T1000 (cell line): ENCODE measurements around the gene ACSL6.

Source experiments
- DNase-seq: peaks from one replicate; lab custom pipeline; 2025; ENCODE audit warnings: mixed read lengths; lab: John Stamatoyannopoulos, UW

The ACSL6 gene

DNA sequence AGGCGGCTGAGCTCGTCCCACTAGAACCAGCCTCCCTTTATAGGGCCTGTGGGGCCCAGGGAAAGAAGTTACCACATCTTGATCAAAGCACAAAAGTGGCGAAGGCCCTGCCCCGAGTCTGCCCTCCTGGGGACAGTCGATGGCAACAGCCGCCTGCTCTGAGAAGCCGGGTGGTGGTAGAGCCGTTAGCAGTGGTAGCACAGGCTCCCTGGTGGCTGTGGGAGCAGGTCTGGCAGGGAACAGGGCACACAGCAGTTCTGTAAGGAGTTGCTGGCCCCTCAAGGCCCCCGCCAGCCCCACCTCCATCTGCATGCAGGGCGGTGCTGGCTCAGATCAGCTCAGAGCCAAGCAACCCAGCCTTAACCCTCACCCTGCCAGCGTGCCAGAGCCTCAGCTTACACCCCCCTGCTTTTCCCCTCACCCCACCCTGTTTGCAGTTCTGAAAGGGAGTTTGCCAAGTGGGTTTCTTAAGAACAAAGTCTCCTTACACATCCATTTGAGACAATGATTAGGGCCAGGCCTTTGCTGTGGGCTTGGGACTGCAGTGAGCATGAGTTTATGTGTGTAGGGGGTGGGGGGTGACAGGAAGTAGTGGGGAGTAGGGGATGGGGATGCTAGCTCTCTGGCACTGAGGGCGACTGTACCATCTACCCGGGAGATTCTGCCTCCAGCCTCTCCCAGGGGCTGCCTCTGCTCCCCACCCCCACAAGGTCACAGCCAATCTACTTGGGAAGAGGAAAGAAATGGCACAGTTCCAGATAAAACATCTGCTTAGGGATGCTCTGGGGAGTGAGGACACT is 11.8 kb downstream of the ACSL6 start:
- DNase-seq = no peak

DNA sequence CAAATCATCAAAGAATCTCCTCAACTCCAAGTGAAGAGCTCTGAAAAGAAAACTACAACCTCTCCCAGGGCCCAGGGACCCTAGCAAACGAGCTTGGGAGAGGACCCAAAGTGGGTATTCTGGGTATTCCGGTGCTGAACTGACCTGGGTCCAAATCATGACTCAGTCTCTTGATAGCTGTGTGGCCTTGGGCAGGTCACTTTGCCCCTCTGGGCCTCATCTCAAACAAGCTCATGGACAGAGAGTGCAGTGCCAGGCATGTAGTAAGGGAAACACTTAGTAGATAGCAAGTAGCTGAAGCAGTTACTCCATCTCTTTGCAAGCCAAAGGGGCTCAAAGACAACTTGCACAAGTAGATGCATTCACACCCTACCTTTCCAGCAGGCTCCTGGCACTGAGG is 12.4 kb downstream of the ACSL6 start:
- no peak for DNase-seq

DNA sequence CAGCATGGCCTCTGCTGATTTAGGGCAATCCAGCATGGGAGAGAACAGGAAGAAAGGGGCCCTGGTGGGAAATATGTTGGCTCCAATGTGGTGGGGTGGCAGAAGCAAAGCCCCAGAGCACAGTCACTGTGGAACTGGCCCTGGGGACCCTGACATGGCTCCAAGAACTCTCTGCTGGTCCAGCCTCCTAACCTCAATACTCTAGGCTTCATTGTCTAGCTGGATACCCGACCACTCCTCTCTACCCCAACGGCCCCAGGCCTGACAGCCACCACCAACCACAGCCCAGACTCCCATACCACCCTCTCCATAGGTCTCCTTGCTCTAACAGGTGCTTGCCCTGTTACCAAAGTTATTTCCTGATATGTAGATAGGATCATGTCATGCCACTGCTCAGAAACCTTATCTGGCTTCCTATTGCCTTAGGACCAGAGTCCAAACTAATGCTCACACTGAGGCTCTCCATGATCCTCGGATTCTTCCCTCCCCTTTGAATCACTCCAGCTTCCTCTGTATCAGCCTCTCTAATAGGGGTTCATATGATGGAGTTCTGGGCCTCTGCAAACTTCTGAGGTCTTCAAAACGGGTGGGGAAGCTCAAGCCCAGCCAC is 12.9 kb downstream of the ACSL6 start:
- DNase-seq = no peak

DNA sequence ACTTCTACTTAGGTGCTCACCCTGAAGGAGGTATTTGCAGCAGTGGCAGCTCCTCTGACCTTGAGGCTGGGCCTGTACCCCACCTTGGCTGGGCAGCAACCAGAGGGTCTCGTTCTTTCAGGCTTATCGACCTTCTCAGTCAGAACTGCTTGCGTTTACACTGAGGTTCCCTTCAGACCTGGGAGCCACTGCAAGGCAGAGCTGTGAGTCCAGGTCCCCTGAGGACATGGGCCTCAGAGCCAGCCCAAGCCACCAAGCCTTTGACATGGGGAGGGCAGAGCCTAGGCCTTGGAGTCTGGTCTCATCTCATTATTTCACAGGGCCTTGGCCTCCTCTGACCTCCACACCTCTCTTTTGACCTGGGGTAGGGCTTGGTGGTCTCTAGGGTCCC is 13.7 kb downstream of the ACSL6 start:
- no peak for DNase-seq

DNA sequence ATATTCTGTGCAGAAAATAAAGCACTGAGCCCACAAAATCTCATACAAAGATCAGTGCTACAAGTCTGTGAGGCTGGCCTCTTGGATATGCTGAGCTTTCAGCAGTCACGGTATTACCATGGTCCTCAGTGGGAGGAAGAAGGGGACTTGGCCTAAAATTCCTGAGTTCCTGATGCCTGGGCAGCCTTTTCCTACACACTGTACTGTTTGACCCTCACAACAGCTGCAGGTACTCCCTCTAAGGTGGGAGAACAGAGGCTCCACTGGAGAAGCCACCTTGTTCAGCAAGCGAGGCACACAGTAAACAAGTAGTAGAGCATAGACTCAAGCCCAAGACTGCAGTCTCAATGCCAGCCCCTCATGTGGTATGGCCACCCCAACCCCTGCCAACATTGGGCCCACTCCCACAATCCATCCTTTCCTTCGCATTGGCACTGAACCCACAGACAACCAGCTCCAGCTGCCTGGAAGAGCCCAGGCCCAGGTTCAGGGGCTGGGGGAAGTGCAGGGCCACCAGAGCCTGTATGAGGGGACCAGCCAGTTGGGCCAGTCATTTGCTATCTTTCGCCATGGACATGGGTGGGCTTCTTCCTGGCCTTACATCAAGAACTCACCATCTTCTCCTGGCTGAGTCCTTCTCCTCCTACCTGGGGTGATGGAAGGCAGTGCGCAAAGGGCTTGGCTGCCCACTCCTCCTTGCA is 14.3 kb downstream of the ACSL6 start:
- DNase-seq = no peak

DNA sequence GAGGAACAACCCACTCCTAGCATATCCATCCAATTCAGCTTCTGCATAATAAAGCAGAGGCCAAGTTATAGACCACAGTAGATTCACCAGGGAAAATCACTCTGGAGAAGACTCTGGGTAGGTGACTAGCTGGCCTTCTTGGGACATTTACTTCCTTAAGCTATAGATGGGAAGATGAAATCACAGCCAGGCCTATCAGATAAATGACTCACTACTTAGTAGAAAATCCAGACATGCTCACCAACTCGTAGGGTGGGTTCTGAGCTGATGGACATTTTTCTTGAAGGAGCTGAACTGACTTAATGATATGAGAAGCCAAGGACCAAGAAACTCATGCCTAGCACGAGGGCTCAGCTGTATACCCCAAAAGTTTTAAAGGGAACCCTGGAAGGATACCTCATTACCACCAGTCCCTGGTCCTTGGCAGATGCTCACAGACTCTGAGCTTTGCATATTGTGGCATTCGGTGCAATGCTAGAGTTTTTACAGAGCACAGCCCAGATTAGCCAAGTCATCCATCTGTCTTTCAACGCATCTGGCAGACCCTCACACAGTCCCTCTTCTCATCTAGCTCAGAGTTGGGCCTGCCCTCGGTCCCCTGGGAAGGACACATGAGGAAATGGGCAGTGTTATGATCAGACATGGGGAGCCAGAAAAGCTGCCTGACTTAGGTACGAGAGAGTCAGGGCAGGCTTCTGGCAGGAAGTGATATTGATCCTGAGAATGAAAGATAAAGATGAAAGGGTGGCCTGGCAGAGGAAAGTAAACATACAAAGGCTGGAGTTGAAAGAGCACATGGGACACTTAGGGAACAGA is 15.0 kb downstream of the ACSL6 start:
- no peak for DNase-seq

DNA sequence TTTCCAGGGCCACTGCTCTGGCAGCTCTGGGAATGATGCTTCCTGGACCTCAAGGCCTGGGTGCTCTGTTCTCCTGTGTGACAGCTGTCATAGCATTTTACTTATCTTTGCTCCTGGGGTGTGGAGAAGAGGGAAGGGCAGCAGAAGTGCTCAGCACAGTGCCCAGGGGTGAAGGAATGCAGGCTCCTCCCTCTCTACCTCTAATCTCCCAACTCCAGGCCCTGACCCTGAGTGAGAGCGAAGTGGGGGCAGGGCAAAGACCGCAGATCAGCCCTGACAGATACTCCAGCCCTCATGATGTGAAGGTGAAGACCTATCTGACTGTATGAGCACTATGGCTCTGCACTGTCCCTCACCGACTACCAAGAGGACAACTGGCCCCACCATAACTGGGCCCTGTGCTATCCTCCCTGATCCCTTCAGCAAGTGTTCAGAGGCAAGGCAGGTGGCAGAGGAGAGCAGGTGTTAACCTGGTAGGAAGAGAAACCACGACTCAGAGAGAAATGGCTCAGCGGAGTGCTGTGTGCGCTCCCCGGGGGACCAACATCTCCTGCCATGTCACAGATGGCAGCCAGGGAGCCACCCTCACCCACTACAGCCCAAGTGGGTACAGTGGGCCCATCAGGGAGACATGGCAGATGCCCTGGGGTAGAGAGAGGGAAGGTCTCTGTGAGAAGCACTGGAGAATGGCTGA is 16.8 kb downstream of the ACSL6 start:
- no peak for DNase-seq

DNA sequence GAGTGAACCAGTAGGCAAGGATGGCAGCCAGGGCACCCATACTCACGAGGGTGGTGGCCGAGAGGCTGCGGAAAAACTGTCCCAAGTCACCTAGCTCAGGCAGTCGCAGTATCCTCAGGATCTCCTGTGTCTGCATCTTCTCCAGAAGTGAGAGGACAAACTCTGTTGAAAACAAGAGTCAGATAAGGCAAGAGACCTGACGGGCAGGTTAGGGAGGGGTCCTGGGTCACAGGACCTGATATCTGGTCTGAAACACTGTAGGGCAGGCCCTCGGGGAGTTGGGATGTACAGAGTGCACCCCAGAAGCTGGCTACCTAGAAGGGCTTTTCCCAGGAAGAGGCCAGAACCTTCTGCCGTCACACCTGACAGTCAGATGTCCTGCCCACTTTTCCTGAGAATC is 17.4 kb downstream of the ACSL6 start:
- DNase-seq = no peak

DNA sequence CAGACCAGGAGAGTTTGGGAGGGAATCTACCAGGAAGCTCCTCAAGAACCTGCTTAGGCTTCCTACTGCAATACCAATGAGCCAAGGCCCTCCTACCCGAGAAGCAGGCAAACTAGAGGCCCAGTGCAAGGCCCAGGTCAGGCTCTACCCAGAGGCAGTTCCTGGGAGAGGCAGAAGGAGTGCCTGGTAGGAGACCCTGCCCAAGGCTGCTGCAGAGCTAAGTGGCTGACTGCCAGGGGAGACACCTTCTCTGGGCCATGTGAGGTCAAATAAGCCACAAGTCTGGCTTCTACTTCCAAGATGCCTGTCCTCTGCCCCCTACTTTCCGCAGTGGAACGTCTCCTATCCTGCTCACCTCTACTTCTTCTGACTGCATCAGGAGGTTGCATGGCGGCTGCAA is 17.8 kb downstream of the ACSL6 start:
- no peak for DNase-seq

DNA sequence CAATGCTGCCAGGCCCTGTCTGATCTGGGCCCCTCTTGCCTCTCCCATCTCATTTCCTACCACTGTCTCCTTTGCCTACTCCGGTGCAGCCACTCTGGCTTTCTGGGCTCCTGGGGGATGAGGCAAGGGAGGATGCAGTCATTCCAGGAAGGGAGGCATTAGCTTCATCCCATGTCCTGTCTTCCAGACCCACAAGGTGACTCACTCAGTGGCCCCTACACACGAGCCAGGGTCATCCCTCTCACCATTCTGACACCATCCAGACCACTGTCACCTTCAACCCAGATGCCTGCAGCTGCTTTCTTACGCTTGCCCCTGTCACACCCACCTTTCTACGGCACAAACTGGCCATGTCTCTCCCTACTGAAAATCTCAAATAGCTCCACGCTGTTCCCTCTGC is 19.1 kb downstream of the ACSL6 start:
- no peak for DNase-seq

DNA sequence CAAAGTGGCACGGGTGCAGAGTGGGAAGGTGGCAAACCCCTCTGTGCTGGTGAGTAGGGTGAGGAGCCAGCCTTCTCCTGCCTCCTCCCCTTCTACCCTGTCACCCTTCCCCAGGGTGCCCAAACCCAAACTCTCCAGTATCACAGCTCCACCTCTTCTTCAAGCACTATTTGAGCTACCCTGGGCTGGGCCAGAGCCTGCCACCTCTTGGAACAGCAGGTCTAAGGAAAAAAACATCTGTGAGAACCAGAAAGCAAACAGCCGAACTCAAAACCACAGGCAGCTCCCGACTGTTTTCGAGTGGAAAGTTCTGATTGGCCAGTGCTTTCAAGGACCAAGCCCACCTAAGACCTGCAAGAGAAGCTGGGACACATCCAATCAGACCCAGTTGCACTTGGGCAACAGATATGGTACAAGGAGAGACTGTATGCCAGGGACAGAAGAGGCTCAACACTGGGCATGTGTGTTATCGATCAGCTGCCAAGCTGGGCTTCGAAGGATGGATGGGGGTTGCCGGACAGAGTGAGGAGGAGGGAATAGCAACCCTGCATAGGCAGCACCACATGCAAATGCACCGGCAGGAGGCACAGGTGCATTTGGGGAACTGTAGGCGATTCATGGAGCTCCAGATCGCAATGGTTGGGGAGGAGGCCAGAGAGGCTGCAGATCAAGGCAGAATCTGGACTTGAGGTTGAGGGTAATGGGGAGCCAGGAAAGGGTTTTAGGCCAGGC is 19.7 kb downstream of the ACSL6 start:
- DNase-seq = no peak

DNA sequence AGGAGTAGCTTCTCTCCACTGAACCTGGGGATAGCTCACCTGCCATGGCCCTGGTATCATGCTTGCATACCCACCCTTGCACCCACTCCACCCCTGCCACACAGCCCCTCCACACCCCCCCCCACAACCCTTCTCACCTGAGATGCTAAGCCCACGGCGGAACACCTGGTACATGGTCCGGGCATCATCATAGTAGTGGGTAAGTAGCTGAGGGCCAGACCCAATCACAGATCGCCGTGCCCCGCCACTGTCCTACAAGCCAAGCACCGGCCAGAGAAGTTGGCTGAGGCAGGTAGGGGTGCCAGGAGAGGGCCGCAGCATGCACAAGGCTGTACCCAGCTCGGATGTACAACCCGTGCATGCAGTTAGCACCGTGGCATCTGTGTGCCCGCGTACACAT is 20.7 kb downstream of the ACSL6 start:
- DNase-seq = no peak

DNA sequence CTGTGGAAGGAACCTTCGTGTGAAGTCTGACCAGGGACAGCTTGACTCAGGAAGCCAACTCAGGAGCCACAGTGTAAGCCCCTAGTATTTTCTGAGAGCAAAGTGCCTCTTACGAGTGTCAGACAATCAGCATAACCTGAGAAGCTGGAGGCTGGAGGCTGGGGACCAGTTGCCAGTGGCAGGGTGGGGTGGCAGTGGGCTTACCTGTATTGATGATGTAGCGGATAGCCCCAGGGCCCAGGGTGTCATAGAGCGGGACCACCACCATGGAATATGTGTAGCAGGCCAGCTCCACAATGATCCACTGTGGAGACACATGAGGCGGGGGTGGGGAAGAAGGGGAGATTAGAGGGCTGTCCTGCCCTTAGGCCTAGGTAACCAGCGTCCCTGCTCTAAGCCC is 22.9 kb downstream of the ACSL6 start:
- no peak for DNase-seq

DNA sequence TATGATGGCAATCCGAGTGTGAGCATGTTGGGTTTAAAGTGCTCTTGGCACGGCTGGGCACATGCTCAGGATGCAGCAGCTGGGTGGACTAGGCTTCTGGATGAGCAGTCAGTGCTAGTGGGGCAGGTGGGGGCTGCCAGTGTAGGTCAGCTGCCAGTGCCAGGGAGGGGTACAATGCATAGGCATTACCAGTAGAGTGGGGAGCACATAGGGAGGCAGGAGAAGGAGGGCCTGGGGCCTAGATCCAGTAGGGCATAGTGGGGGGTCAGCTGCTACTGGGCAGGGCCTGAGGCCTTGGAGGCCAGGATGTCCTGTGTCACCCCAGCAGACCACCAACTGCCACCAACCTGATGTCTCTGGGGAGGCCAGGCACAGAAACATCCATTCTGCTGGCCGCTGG is 24.2 kb downstream of the ACSL6 start:
- no peak for DNase-seq

DNA sequence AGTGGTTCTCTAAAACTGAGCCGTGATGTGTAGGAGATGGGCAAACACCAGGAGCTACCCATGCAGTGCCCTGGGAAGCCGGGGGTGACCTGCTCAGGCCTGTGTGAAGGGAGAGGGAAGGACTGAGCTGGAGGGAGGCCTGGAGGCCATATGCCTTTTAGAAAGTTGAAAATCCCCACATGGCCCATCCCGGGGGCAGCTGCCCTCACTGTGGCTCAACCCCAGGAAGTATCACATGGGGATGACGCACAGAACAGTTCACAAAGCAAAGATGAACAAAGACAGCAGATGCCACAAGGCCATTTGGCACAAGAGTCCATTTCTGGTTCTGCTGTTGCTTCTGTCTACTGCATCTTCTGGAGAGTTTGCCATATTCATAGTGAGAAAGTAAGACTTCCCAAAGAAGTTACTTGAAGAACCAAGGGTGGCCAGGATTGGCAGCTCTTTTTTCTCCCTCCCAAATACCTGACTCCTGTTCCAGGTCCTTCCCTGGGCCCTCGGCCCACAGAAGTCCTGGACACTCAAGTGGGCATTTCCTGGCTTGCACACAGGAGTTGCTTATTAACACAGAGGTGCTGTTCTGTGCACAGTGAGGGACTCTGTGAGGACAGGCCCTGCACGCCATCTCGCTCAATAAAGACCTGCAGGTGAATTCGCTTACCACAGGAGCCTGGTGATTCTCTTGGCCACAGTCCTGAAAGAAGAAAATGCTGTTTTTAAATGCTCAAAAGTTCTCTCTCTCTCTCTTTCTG is 25.1 kb downstream of the ACSL6 start:
- DNase-seq = no peak

DNA sequence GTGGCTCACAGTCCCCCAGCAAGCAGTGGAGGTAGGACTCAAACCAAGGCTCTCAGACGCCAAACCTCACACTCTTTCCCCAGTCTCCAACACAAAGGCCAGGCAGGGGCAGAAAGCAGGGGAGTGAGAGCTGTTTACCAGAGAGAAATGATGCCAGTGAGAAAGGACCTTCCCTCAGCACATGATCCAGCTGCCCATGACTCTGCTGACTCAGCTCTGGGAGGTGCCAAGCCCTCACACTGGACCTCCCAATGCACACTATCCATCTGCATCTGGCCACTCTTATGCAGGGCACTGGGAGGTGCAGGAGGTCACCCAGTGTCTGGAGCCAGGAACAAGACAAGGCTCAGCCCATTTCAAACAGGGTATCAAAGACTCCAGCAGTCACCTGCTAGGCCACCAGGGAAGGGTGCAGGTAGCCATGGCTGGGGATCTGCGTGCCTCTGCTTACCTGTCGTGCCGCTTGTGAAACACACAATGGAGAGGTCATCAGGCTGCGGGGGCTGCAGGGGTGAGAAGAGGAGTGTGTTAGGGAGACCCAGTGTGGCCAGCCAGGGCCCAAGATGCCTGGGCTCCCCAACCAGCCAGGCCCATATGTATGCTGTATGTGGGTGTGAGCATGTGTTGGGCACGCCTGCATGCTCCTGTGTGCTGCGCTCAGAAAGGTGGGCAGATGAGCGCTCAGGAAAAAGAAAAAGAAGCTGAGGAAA is 26.3 kb downstream of the ACSL6 start:
- no peak for DNase-seq

DNA sequence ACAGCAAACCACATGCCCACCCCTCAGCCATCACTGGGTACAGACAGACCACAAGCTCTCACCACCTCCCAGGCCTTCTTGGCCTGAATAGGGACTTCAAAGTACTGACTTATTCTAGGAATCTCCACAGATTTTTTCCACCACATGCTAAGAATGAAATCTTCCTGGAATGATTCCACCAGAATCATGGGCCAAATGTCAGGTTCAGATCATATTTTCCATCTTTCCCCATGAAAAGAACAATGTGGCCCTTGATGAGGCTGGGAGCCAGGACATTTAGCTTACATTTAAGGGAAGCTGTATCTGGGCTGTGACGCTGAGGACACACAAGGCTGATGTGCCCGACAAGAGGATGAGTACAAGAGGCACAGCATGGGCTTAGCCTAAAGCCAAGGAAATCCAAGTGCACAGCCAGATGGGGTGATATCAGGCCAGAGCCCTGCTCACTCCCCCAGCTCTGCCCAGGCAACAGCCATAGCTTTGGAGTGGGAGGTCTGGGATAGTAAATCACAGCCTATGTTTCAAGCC is 28.1 kb downstream of the ACSL6 start:
- no peak for DNase-seq

DNA sequence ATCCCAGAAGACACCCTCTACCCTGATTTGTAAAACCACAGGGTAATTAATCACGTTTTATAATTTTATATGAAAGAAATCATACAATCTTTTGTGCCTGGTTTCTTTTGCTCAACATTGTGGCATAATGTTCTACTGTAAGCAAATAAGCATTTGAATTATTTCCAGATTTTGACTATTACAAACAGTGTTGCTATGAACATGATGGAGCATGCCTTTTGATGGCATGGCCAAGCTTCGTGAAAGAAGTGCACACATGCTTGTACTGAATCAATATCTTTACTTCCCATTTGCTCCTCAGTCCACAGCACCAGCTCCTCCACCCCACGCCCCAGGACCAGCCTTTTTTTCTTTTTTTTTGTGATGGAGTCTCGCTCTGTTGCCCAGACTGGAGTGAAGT is 29.9 kb downstream of the ACSL6 start:
- no peak for DNase-seq

DNA sequence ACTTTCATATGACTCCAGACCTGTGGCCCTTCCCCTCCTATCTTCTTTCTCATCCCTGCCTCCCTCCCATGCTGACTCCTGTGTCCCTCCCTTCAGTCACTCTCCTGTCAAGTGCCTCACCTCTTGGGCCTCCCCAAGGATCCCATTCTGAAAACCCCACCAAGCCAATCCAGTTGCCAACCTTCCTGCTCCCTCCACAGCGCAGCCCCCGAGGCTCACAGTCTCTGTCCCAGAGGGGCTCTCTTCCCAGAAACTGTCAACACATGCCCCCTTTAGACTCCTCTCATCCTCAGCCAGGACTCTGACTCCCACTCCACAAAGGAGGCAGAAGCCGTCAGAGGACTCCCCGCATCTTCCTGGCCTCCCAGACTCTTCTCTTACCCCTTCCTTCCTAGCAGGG is 30.8 kb downstream of the ACSL6 start:
- no peak for DNase-seq

DNA sequence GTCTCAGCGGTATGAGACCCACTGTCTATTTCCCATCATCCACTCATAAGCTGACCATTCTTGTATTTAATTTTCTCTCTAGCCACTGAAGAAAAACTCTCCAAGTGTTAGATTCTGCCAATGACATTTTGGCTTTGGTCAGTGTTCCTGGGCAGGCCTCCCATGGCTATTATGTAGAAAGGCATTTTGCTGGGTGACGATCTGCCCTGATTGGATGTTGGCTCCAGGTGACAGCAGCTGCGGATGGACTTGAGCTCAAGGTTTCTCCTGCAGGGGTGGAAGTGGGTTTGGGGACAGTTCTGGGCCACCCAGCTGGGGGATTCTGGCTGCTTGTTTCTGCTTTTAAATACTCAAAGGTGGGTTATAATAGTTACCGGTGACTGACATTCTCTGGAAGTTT is 31.6 kb downstream of the ACSL6 start:
- DNase-seq = no peak
